NCI-H1105 treated with DMSO at 0.1 percent for 48 hours (cell line): Measurements from ENCODE around the gene RAB4B.
"Not testable (repeated sequence)": the region's sequence is repeated elsewhere in the genome, so short reads cannot be mapped to it uniquely, and the experiment has no call there.

Experiments used
- DNase-seq: peaks from one replicate; lab custom pipeline; 2025; lab: John Stamatoyannopoulos, UW

The RAB4B gene

DNA sequence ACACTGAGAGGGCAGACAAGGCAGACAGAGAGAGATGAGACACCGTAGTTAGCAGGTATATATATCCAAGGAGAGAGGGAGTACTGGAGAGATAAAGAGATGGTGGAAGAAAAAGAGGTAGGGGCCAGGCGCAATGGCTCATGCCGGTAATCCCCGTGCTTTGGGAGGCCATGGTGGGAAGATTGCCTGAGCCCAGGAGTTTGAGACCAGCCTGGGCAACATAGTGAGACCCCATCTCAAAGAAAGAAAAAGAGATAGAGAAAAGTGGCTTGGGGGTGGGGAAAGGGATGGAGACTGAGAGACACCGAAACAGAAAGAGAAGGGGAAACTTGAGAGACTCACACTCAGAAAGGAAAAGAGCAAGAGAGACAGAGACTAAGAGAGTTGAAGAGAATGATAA lies 2.5 kb downstream of the RAB4B start:
- no peak for DNase-seq

DNA sequence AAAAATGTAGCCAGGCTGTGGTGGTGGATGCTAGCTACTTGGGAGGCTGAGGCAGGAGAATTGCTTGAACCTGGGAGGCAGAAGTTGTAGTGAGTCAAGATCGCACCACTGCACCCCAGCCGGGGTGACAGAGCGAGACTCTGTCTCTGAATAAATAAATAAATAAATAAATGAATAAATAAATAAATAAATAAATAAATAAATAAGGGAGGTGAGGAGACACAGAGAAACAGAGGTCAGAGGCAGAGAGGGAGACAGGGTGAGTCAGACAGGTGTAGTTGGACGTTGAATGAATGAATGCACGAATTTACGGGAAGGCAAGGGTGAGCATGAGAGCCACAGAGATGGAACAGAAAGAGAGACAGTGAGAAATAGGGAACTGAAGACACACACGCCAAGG lies 3.1 kb downstream of the RAB4B start:
- no peak for DNase-seq

DNA sequence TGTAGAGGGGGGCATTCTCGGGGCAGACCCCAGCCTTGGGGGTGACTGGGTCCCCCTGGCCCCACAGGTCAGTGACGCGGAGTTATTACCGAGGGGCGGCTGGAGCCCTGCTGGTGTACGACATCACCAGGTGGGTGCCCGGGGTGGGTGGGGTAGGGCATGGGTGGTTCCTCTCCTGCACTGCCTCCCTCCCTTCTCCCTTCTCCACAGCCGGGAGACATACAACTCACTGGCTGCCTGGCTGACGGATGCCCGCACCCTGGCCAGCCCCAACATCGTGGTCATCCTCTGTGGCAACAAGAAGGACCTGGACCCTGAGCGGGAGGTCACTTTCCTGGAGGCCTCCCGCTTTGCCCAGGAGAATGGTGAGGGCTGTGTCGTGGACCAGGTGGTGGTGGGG lies 5.7 kb downstream of the RAB4B start:
- no peak for DNase-seq

- not testable (repeated sequence) for DNase-seq
Measured at GRCh38 chr19:40784146-40784545, 6.1 kb downstream of the RAB4B start.

GRCh38 chr19:40785526-40785925 lies 7.5 kb downstream of the RAB4B start:
- no peak for DNase-seq

- no peak for DNase-seq
Measured at GRCh38 chr19:40786060-40787037, 8.3 kb downstream of the RAB4B start.

- DNase-seq = no peak
Measured at GRCh38 chr19:40791349-40791748, 13.3 kb downstream of the RAB4B start.

- no peak for DNase-seq
Measured at GRCh38 chr19:40791996-40792395, 13.9 kb downstream of the RAB4B start.

DNA sequence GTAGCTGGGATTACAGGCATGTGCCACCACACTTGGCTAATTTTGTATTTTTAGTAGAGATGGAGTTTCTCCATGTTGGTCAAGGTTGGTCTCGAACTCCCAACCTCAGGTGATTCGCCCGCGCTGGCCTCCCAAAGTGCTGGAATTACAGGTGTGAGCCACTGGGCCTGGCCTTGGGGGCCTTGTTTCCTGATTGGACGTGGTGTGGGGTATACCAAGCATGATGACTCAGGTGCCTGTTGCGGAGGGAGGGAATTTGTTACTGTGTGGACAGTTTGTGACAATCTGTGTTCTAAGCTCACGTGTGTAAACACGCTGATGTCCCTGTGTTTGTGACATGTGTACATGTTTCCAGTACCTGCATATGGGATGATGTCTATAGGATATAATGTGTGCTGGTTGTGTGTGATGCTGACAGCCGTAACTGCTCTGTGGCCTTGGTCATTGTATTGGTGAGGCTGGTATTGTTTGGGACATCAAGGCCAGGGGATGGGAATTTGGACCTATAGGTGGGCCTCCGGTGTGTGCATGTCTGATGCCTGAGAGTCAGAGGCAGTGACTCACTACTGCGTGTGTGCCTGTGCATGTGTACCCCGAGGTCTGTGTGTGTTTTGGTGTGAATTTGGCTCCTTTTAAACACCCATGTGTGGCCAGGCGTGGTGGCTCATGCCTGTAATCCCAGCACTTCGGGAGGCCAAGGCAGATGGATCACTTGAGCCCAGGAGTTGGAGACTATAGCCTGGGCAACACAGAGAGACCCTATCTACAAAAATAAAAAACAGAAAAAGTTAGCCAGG lies 19.3 kb downstream of the RAB4B start:
- DNase-seq = no peak

- peak; percentile 65 for DNase-seq
Measured at GRCh38 chr19:40797963-40798682, 20.1 kb downstream of the RAB4B start.

DNA sequence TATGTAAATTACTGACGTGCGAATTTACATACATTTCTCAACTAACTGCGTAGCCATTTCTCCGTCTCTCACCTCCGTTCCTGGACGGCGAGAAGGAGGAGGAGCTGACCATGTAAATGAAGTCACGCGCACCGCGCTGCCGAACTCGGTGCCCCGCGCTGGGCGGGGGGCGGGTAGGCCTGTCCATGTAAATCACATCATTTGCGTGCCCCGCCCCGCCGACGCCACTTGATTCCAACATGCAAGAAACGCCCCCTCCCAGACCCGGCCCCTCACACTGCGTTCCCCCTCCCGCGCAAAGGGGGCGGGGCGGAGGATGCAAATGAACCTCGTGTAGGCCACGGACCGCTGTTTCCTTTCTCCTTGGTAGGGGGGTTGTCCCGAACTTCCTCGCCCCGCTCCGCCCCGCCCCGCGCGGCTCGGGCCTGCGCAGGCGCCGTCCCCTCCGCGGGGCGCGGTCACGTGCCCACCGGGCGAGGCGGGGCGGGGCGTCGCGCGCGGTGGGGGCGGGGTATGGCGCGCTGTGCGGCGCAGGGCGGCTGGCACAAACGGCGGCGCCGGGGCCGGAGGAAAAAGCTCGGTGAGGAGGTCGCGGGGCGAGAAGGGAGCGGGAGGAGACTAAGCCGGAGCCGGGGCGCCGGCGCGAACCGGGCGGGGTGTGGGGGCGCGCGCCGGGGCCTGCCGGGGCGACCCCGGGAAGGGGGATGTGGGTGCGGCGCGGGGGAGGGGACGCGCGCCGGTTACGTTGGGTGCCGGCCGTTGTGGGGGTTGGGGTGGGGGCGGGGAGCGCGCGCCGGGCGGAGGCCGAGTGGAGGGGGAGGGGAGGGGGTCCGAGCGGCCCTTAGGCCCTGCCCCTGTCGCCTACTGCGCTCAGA lies 20.9 kb downstream of the RAB4B start, which contains the start of gene EGLN2:
EGLN2 (plus strand) TSS at position 509 of the 875 bp plus-strand sequence. CDS start 1,382 bp downstream, outside the sequence.
- DNase-seq = peak; percentile 98

GRCh38 chr19:40799558-40800338 lies 21.7 kb downstream of the RAB4B start:
- no peak for DNase-seq

DNA sequence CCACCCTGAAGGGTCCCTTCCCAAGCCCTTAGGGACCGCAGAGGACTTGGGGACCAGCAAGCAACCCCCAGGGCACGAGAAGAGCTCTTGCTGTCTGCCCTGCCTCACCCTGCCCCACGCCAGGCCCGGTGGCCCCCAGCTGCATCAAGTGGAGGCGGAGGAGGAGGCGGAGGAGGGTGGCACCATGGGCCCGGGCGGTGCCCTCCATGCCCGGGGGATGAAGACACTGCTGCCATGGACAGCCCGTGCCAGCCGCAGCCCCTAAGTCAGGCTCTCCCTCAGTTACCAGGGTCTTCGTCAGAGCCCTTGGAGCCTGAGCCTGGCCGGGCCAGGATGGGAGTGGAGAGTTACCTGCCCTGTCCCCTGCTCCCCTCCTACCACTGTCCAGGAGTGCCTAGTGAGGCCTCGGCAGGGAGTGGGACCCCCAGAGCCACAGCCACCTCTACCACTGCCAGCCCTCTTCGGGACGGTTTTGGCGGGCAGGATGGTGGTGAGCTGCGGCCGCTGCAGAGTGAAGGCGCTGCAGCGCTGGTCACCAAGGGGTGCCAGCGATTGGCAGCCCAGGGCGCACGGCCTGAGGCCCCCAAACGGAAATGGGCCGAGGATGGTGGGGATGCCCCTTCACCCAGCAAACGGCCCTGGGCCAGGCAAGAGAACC lies 22.4 kb downstream of the RAB4B start:
- DNase-seq = no peak

- no peak for DNase-seq
Measured at GRCh38 chr19:40800997-40801377, 22.9 kb downstream of the RAB4B start.

- DNase-seq = no peak
Measured at GRCh38 chr19:40801426-40802299, 23.6 kb downstream of the RAB4B start.

GRCh38 chr19:40802300-40803169 lies 24.5 kb downstream of the RAB4B start:
- DNase-seq = no peak

DNA sequence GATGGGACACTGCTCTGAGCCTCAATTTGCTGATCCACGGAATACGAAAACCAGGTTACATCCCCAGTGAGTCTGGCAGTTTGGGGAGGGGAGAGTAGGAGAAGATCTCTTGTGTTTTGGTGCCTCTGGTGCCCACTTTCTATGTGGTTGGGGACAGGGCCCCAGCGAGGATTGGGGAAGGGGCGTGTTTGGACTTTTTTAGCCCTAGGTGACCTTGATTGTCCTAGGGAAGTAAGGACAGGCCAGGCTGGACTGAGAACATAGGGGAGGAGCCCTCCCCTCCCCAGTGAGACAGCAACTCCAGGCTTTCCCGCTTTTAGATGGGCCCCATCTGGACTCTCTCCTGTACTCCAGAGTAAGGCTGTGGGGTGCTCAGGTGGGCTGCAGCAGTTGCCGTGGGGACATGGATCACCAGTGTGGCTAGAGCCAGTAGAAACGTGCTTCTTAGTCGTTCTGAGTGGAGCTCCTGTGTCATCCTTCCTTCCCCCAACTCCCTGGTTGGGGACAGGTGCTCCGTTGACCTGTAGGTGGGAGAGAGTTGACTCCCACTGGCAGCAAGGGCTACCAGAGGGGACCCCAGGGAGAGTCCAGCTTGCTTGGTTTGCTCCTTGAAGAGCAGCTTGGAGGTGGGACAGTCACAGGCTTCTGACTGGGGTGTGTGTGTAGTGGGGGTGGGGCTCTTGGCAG lies 25.3 kb downstream of the RAB4B start:
- no peak for DNase-seq
